RWPE2 (cell line): Measurements from ENCODE around the gene ID3.

Experiments
- ATAC-seq: fragments of 200-7000 bp; cut with Tn5 transposase; 3 replicates; pipeline ENCODE4 v1.9.1; 2021; ENCODE audit warnings: low read depth
- DNase-seq: peaks from one replicate; pipeline ENCODE4 v3.0.0-alpha.2; 2020; ENCODE audit warnings: low spot score
- H3K27ac ChIP-seq: fragments of 450-650 bp; 2 replicates; pipeline ENCODE4 v1.5.1; 2017; ENCODE audit warnings: mild to moderate bottlenecking; ENCODE audit not compliant: poor library complexity, severe bottlenecking
- H3K27me3 ChIP-seq: fragments of 250-450 bp; sonication (Bioruptor Pico); 2 replicates; pipeline ENCODE4 v1.5.1; 2021; ENCODE audit warnings: mild to moderate bottlenecking, moderate library complexity; ENCODE audit not compliant: insufficient read depth, poor library complexity, severe bottlenecking
- H3K36me3 ChIP-seq: fragments of 250-450 bp; sonication (Bioruptor Pico); 2 replicates; pipeline ENCODE4 v1.5.1; 2020; ENCODE audit warnings: low read depth, mild to moderate bottlenecking, moderate library complexity
- H3K4me1 ChIP-seq: fragments of 250-450 bp; sonication (Bioruptor Pico); 2 replicates; pipeline ENCODE4 v1.5.1; 2021; ENCODE audit warnings: mild to moderate bottlenecking, moderate library complexity; ENCODE audit not compliant: insufficient read depth, poor library complexity, severe bottlenecking
- H3K4me3 ChIP-seq: fragments of 250-450 bp; sonication (Bioruptor Pico); 2 replicates; pipeline ENCODE4 v1.5.1; 2021; ENCODE audit warnings: mild to moderate bottlenecking, moderate library complexity; ENCODE audit not compliant: severe bottlenecking
- H3K9me3 ChIP-seq: fragments of 250-450 bp; sonication (Bioruptor Pico); 2 replicates; pipeline ENCODE4 v1.5.1; 2021; ENCODE audit warnings: mild to moderate bottlenecking, moderate library complexity; ENCODE audit not compliant: severe bottlenecking
- CTCF ChIP-seq: fragments of 450-650 bp; IDR thresholded peaks from one replicate; pipeline ENCODE4 v1.5.1; 2017; ENCODE audit warnings: mild to moderate bottlenecking, moderate library complexity; ENCODE audit not compliant: poor library complexity, severe bottlenecking

ID3 gene

GRCh38 chr1:23596382-23597358 is 37.4 kb upstream of the ID3 start:
- Histone ChIP-seq H3K27ac (no peak overlapping the region), H3K27me3 (no peaks in the 10 kb centered on the region), H3K4me1 (peaks cover 27% of the 10 kb centered on the region), H3K4me3 (no peak overlapping the region), H3K9me3 (no peaks in the 10 kb centered on the region), H3K36me3 (no peaks in the 10 kb centered on the region)
- DNase-seq, result no peak
- no peak for ATAC-seq
- no peak for TF ChIP-seq CTCF

GRCh38 chr1:23594927-23595353 is 35.6 kb upstream of the ID3 start:
- ATAC-seq (no peak), DNase-seq (no peak)
- Histone ChIP-seq H3K27ac (peak overlapping the region; percentile 90), H3K27me3 (no peaks in the 10 kb centered on the region), H3K9me3 (no peaks in the 10 kb centered on the region), H3K36me3 (no peaks in the 10 kb centered on the region), H3K4me1 (peaks cover 29% of the 10 kb centered on the region), H3K4me3 (no peak overlapping the region)
- TF ChIP-seq CTCF, result no peak

DNA sequence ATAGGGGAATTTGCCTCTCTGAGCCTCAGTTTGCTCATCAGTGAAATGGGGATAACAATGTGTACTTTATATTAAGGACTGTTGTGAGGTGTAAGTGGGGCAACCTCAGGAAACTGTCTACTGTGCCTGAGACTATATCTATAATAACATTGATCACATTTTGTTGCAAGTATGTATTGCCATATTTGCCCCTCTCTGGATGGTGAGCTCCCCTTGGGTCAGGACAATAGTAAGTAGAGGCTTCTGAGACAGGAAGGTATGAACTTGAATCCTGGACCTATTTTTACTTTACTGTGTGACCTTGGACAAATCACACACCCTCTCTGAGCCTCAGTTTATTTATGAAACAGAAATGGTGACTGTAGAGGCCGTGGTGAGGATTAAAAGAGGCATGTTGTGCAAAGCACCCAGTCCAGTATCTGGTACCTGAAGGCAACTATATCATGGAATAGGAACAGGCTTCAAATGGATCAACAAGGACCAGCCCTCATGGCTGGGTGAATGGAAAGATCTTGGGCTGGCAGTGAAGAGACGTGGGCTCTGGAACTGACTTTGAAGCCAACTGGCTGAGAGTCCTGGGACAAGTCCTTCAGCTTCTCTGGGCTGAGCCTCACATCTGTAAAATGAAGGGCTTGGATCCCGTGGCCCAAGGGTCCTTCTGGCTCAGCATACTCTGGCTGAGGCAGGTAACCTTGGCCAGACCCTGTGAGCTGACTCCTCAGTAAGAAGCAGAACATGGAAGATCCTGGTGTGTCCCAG is 35.0 kb upstream of the ID3 start:
- H3K4me3 ChIP-seq, result no peak overlapping the region
- H3K36me3 ChIP-seq, result no peaks in the 10 kb centered on the region
- ATAC-seq (no peak), DNase-seq (no peak)
- H3K4me1 ChIP-seq, result peaks cover 34% of the 10 kb centered on the region
- no peaks in the 10 kb centered on the region for H3K9me3 ChIP-seq
- H3K27ac ChIP-seq, result peak overlapping the region; percentile 90
- H3K27me3 ChIP-seq, result no peaks in the 10 kb centered on the region
- TF ChIP-seq CTCF, result no peak

GRCh38 chr1:23593556-23594148 is 34.4 kb upstream of the ID3 start:
- no peak overlapping the region for H3K4me3 ChIP-seq
- TF ChIP-seq CTCF, result no peak
- H3K36me3 ChIP-seq, result no peaks in the 10 kb centered on the region
- no peaks in the 10 kb centered on the region for H3K9me3 ChIP-seq
- H3K27ac ChIP-seq, result peak overlapping the region; percentile 90
- DNase-seq, result peak; percentile 96
- peak; percentile 81 for ATAC-seq
- no peaks in the 10 kb centered on the region for H3K27me3 ChIP-seq
- peaks cover 40% of the 10 kb centered on the region for H3K4me1 ChIP-seq
